ENCODE data around the gene LYPD4.
"Not testable (repeated sequence)": the region's sequence is repeated elsewhere in the genome, so short reads cannot be mapped to it uniquely, and the experiment has no call there.

LYPD4 gene

GRCh38 chr19:41876847-41877832, 32.7 kb upstream of the LYPD4 start, which contains the start of gene CD79A:
Gene CD79A (plus strand): TSS chr19:41877279. CDS start chr19:41877305, 26 bp downstream.
- H3K9me2 ChIP-seq (replicated peaks; ENCODE audit: insufficient read depth, low read length), result no peaks in the 10 kb centered on the region
- H3K4me3 ChIP-seq (ENCODE audit: low read length), result no peak within 1 kb of the TSS; the same call in 1 of the 2 replicates
- H3F3A ChIP-seq (ENCODE audit: insufficient read depth, low read length), result peaks cover 26% of the 10 kb centered on the region
- TF ChIP-seq EZH2phosphoT487 (IDR thresholded peaks at IDR 0.05; ENCODE audit: low read length), result no peak
- TF ChIP-seq EZH2 (optimal IDR thresholded peaks at IDR 0.05; ENCODE audit: low read depth, low read length), result no peak
- TF ChIP-seq CTCF (IDR thresholded peaks at IDR 0.05; ENCODE audit: low read length), result no peak
- H3K27ac ChIP-seq (ENCODE audit: low read length), result no peak within 1 kb of the TSS; the same call in 1 of the 2 replicates
- H3K9ac ChIP-seq (ENCODE audit: low read length), result no peak within 1 kb of the TSS
- H3K27me3 ChIP-seq (replicated peaks; ENCODE audit: insufficient read depth, low read length), result no peaks in the 10 kb centered on the region
- no peaks in the 10 kb centered on the region for H3K9me3 ChIP-seq (replicated peaks; ENCODE audit: insufficient read depth, low read length)
- H4K20me1 ChIP-seq (ENCODE audit: insufficient read depth, low read length), result no peaks in the 10 kb centered on the region
- H2AFZ ChIP-seq (ENCODE audit: low read length), result no peak within 1 kb of the TSS
- no peaks in the 10 kb centered on the region for H3K79me2 ChIP-seq (ENCODE audit: low read length)
- H3K4me2 ChIP-seq (ENCODE audit: low read depth, low read length), result 0 out of 2 replicates have a peak within 1 kb of the TSS, but pooled peaks have one; percentile 9
- DNase-seq, result no peak
- H3K36me3 ChIP-seq (replicated peaks; ENCODE audit: insufficient read depth, low read length), result no peaks in the 10 kb centered on the region
- peaks cover 29% of the 10 kb centered on the region for H3K4me1 ChIP-seq (ENCODE audit: low read length)

- Histone ChIP-seq H3K4me2 (ENCODE audit: low read depth, low read length) (peak overlapping the region; percentile 42; the same call in 1 of the 2 replicates), H3K27ac (ENCODE audit: low read length) (peak overlapping the region; percentile 64; the same call in 1 of the 2 replicates), H3F3A (ENCODE audit: insufficient read depth, low read length) (peaks cover 38% of the 10 kb centered on the region), H3K4me1 (ENCODE audit: low read length) (peaks cover 40% of the 10 kb centered on the region)
- H3K4me3 ChIP-seq (ENCODE audit: low read length); H3K36me3 ChIP-seq (replicated peaks; ENCODE audit: insufficient read depth, low read length); H3K79me2 ChIP-seq (ENCODE audit: low read length); H3K9me2 ChIP-seq (replicated peaks; ENCODE audit: insufficient read depth, low read length); H4K20me1 ChIP-seq (ENCODE audit: insufficient read depth, low read length); H2AFZ ChIP-seq (ENCODE audit: low read length); H3K9me3 ChIP-seq (replicated peaks; ENCODE audit: insufficient read depth, low read length); DNase-seq; H3K27me3 ChIP-seq (replicated peaks; ENCODE audit: insufficient read depth, low read length); H3K9ac ChIP-seq (ENCODE audit: low read length): not testable (repeated sequence)
Observed at GRCh38 chr19:41875973-41876372, 31.5 kb upstream of the LYPD4 start.

- no peak overlapping the region for H2AFZ ChIP-seq (ENCODE audit: low read length)
- TF ChIP-seq EZH2 (optimal IDR thresholded peaks at IDR 0.05; ENCODE audit: low read depth, low read length) (no peak), CTCF (IDR thresholded peaks at IDR 0.05; ENCODE audit: low read length) (peak; percentile 57), EZH2phosphoT487 (IDR thresholded peaks at IDR 0.05; ENCODE audit: low read length) (no peak)
- no peak overlapping the region for H3K27ac ChIP-seq (ENCODE audit: low read length)
- no peak overlapping the region for H3K4me2 ChIP-seq (ENCODE audit: low read depth, low read length)
- peaks cover 18% of the 10 kb centered on the region for H3K79me2 ChIP-seq (ENCODE audit: low read length)
- H3K9me3 ChIP-seq (replicated peaks; ENCODE audit: insufficient read depth, low read length), result no peaks in the 10 kb centered on the region
- no peak overlapping the region for H3K4me3 ChIP-seq (ENCODE audit: low read length)
- peaks cover 69% of the 10 kb centered on the region for H3K4me1 ChIP-seq (ENCODE audit: low read length)
- peaks cover 65% of the 10 kb centered on the region for H3F3A ChIP-seq (ENCODE audit: insufficient read depth, low read length)
- H3K36me3 ChIP-seq (replicated peaks; ENCODE audit: insufficient read depth, low read length), result peaks cover 9% of the 10 kb centered on the region
- H3K9me2 ChIP-seq (replicated peaks; ENCODE audit: insufficient read depth, low read length), result no peaks in the 10 kb centered on the region
- peak; percentile 51 for DNase-seq
- H3K27me3 ChIP-seq (replicated peaks; ENCODE audit: insufficient read depth, low read length), result no peaks in the 10 kb centered on the region
- H4K20me1 ChIP-seq (ENCODE audit: insufficient read depth, low read length), result peaks cover 17% of the 10 kb centered on the region; the same call in 1 of the 2 replicates
- H3K9ac ChIP-seq (ENCODE audit: low read length), result no peak overlapping the region
Observed at GRCh38 chr19:41872775-41873647, 28.5 kb upstream of the LYPD4 start.
